NK-92 (cell line): Measurements from ENCODE around the gene SNRPB.

Source experiments
- DNase-seq: peaks from one replicate; lab custom pipeline; 2025; ENCODE audit not compliant: unreplicated experiment; lab: John Stamatoyannopoulos, UW

SNRPB gene

DNA sequence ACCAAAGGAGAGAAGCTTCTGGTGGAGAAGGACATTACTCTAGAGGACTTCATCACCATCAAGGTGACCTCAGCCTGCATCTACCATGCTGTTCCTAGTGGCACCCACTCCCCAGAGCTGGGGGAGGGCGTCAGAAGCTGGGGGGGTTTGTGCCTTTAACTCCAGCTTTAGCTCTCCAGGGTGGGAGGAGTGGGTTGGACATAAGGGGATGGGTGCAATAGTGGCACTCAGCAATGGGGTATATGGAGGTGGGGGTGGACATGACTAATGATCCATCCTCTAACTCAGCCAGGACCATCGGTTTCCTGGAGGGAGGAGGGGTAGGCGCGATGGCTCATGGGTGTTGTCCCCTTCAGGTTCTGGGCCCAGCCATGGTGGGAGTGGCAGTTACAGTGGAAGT lies 40.1 kb downstream of the SNRPB start:
- no peak for DNase-seq

DNA sequence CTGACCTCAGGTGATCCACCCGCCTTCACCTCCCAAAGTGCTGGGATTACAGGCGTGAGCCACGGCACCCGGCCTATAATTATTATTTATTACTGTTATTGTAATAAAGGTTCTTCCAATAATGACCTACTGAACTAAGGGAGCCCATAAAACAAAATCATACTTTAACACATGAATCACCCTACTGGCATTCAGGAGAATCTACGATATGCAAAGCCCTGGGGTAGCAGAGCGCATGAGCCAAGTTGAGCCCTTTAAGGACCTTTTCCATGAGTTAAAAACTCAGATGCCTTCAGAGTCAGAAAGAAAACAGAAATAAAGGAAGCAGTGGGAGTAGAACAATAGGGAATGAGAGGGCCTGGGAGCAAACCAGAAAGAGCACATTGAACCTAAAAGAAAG lies 41.5 kb downstream of the SNRPB start:
- no peak for DNase-seq

DNA sequence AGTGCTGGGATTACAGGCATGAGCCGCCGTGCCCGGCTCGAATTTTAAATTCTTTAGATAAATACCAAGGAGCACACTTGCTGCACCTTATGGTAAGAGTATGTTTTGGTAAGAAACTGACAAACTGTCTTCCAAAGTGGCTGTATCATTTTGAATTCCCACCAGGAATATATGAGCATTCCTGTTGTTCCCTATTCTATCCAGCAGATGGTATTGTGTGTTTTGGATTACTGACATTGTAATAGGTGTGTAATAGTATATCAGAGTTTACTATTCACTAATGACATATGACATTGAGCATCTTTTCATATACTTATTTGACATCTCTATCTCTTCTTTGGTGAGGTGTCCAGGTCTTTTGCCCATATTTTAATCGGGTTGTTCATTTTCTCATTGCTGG lies 49.3 kb downstream of the SNRPB start:
- DNase-seq, result no peak

DNA sequence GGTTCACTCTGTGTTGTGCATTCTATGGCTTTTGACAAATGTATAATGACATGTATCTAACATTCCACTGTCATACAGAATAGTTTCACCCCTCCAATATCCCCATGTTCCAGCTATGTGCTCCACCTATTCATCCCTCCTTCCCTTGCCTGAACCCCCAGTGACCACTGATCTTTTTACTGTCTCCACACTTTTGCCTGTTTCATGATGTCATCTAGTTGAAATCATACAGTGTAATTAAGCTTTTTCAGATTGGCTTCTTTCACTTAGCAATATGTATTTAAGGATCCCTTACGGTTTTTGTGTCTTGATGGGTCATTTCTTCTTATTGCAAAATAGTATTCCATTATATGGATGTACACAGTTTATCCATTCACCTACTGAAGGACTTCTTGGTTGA lies 50.1 kb downstream of the SNRPB start:
- DNase-seq, result no peak

DNA sequence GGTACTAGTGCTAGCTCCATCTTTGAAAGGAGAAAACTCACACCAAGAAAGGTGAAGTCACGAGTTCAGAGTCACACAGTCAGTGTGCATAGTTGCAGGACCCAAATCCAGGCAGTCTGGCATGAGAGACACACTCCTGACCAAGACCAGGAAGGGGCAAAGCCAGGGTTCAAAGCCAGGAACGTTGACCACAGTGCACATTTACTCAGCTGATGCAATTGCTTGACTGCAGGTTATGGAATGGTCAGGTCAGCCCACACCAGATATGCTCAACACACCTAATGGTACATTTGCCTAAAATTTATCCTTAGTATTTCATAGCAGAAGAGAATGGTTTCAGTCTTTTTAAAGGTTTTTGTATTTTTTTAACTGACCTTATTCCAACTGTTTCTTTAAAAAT lies 52.2 kb downstream of the SNRPB start:
- DNase-seq, result no peak

DNA sequence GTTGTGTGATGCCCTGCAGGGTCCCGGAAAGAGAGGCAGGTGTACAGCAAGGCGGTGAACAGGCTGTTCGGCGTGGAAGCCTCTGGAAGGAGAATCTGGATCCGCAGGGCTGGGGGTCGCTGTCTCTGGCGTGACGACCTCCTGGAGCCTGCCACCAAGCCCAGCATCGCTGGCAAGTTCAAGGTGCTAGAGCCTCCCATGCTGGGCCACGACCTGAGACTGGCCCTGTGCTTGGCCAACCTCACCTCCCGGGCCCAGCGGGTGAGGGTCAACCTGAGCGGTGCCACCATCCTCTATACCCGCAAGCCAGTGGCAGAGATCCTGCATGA lies 53.4 kb downstream of the SNRPB start:
- no peak for DNase-seq

DNA sequence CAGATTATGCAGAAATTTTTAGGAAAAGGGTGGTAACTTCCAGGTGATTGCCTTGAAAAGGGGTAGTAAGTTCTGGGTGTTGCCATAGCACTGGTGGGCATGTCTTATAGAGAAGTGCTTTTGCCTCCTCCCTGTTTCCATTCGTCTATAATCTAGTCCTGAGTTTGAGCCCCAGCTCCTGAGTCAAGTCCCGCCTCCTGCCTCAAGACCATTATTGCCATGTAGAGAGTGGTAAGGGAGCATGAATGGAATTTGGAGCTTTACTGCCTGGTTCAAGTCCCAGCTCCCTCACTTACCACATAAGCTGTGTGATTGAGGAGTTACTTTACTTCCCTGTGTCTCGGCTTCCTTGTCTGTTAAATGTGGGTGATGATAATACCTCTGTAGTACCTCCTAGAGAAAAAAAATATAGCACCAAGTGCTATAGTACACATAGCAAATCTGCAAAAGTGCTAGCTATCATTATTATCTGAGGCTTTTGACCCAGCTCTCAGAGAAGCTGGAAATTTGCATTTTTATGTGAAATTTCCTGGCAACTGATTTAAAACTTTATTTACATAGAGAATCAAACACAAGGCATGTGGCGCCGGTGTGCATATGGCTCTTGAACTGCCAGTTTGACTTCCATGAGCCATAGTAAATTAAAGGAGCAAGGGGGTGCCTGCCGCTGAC lies 53.9 kb downstream of the SNRPB start:
- no peak for DNase-seq
